MM.1S (cell line): ENCODE results near the gene VEZF1.

Source experiments
- DNase-seq: peaks from one replicate; pipeline ENCODE4 v3.0.0-alpha.2; 2015
- H2AFZ ChIP-seq: fragments of 300-600 bp; sonication (generic); 2 replicates; pipeline ENCODE4 v1.6.0; 2016; ENCODE audit warnings: antibody characterized with exemption, low read length
- H3F3A ChIP-seq: fragments of 300-600 bp; sonication (generic); 2 replicates; pipeline ENCODE4 v1.6.1; 2016; ENCODE audit warnings: mild to moderate bottlenecking, antibody characterized with exemption, low read length, moderate library complexity, mixed read lengths; ENCODE audit not compliant: insufficient read depth
- H3K27ac ChIP-seq: fragments of 300-600 bp; sonication (generic); 2 replicates; pipeline ENCODE4 v1.5.1; 2016; ENCODE audit warnings: mild to moderate bottlenecking, low read length
- H3K27me3 ChIP-seq: fragments of 300-600 bp; sonication (generic); replicated peaks from 2 replicates; pipeline ENCODE4 v1.6.0; 2016; ENCODE audit warnings: low read length; ENCODE audit not compliant: insufficient read depth
- H3K36me3 ChIP-seq: fragments of 300-600 bp; sonication (generic); replicated peaks from 2 replicates; pipeline ENCODE4 v1.6.1; 2016; ENCODE audit warnings: mild to moderate bottlenecking, low read length, mixed read lengths; ENCODE audit not compliant: insufficient read depth
- H3K4me1 ChIP-seq: fragments of 300-600 bp; sonication (generic); 2 replicates; pipeline ENCODE4 v1.6.1; 2016; ENCODE audit warnings: low read length, mixed read lengths
- H3K4me2 ChIP-seq: fragments of 300-600 bp; sonication (generic); 2 replicates; pipeline ENCODE4 v1.6.0; 2016; ENCODE audit warnings: low read depth, low read length
- H3K4me3 ChIP-seq: fragments of 300-600 bp; sonication (generic); 2 replicates; pipeline ENCODE4 v1.5.1; 2016; ENCODE audit warnings: low read length, mixed read lengths
- H3K79me2 ChIP-seq: fragments of 300-600 bp; sonication (generic); 2 replicates; pipeline ENCODE4 v1.6.1; 2016; ENCODE audit warnings: mixed run types, low read length, mixed read lengths
- H3K9ac ChIP-seq: fragments of 300-600 bp; sonication (generic); 2 replicates; pipeline ENCODE4 v1.6.1; 2016; ENCODE audit warnings: low read length, mixed read lengths
- H3K9me2 ChIP-seq: fragments of 300-600 bp; sonication (generic); replicated peaks from 2 replicates; pipeline ENCODE4 v1.6.1; 2016; ENCODE audit warnings: mild to moderate bottlenecking, low read length, mixed read lengths; ENCODE audit not compliant: insufficient read depth
- H3K9me3 ChIP-seq: fragments of 300-600 bp; sonication (generic); replicated peaks from 2 replicates; pipeline ENCODE4 v1.6.1; 2016; ENCODE audit warnings: mild to moderate bottlenecking, low read length, mixed read lengths; ENCODE audit not compliant: insufficient read depth
- H4K20me1 ChIP-seq: fragments of 300-600 bp; sonication (generic); 2 replicates; pipeline ENCODE4 v1.6.1; 2016; ENCODE audit warnings: mild to moderate bottlenecking, low read length, moderate library complexity, mixed read lengths; ENCODE audit not compliant: insufficient read depth
- CTCF ChIP-seq: fragments of 300-600 bp; sonication (generic); IDR thresholded peaks from 2 replicates; pipeline ENCODE4 v1.5.1; 2016; ENCODE audit warnings: antibody characterized with exemption, low read length, mixed read lengths
- EZH2 ChIP-seq: fragments of 300-600 bp; sonication (generic); optimal IDR thresholded peaks from 2 replicates; pipeline ENCODE3; 2017; ENCODE audit warnings: low read depth, mild to moderate bottlenecking, antibody characterized with exemption, low read length, mixed read lengths
- EZH2phosphoT487 ChIP-seq: fragments of 300-600 bp; sonication (generic); IDR thresholded peaks from 2 replicates; pipeline ENCODE4 v1.6.1; 2018; ENCODE audit warnings: antibody characterized with exemption, low read length

Gene VEZF1

GRCh38 chr17:57947369-57947768 lies 40.7 kb downstream of the VEZF1 start:
- Histone ChIP-seq H3K4me3 (peak overlapping the region; percentile 23; the same call in 1 of the 2 replicates), H3K79me2 (no peaks in the 10 kb centered on the region)
- no peak for TF ChIP-seq EZH2
- no peak for TF ChIP-seq EZH2phosphoT487
- TF ChIP-seq CTCF, result no peak

GRCh38 chr17:57946798-57947358 lies 41.2 kb downstream of the VEZF1 start:
- Histone ChIP-seq H3K4me1 (peaks cover 34% of the 10 kb centered on the region), H2AFZ (no peak overlapping the region), H3F3A (peaks cover 34% of the 10 kb centered on the region)

More at GRCh38 chr17:57947369-57947768, 40.7 kb downstream of the VEZF1 start:
- Histone ChIP-seq H3K4me2 (peak overlapping the region; percentile 84), H3K9ac (no peak overlapping the region), H3F3A (peaks cover 34% of the 10 kb centered on the region), H3K9me2 (no peaks in the 10 kb centered on the region), H3K36me3 (no peaks in the 10 kb centered on the region), H3K27me3 (peaks cover 38% of the 10 kb centered on the region), H3K4me1 (peaks cover 33% of the 10 kb centered on the region), H3K27ac (no peak overlapping the region; the same call in 1 of the 2 replicates), H4K20me1 (no peaks in the 10 kb centered on the region), H3K9me3 (no peaks in the 10 kb centered on the region), H2AFZ (no peak overlapping the region)
- no peak for DNase-seq

GRCh38 chr17:57945996-57946797 lies 41.9 kb downstream of the VEZF1 start:
- no peak overlapping the region for H3K9ac ChIP-seq
- DNase-seq, result peak; percentile 46
- H4K20me1 ChIP-seq, result no peaks in the 10 kb centered on the region
- H3K9me3 ChIP-seq, result no peaks in the 10 kb centered on the region
- H2AFZ ChIP-seq, result no peak overlapping the region
- peaks cover 36% of the 10 kb centered on the region for H3F3A ChIP-seq
- H3K4me3 ChIP-seq, result peak overlapping the region; percentile 42
- no peaks in the 10 kb centered on the region for H3K36me3 ChIP-seq
- H3K4me1 ChIP-seq, result peaks cover 41% of the 10 kb centered on the region
- no peaks in the 10 kb centered on the region for H3K9me2 ChIP-seq
- peaks cover 32% of the 10 kb centered on the region for H3K27me3 ChIP-seq
- peak overlapping the region; percentile 35; the same call in 1 of the 2 replicates for H3K27ac ChIP-seq
- no peak for TF ChIP-seq CTCF
- no peak for TF ChIP-seq EZH2
- no peak for TF ChIP-seq EZH2phosphoT487
- H3K4me2 ChIP-seq, result peak overlapping the region; percentile 84
- H3K79me2 ChIP-seq, result no peaks in the 10 kb centered on the region

More at GRCh38 chr17:57946798-57947358, 41.2 kb downstream of the VEZF1 start:
- Histone ChIP-seq H3K27me3 (peaks cover 37% of the 10 kb centered on the region), H3K36me3 (no peaks in the 10 kb centered on the region), H3K9ac (no peak overlapping the region), H3K9me3 (no peaks in the 10 kb centered on the region), H4K20me1 (no peaks in the 10 kb centered on the region), H3K27ac (peak overlapping the region; percentile 35; the same call in 1 of the 2 replicates), H3K4me2 (peak overlapping the region; percentile 84), H3K79me2 (no peaks in the 10 kb centered on the region), H3K4me3 (peak overlapping the region; percentile 42), H3K9me2 (no peaks in the 10 kb centered on the region)
- DNase-seq, result peak; percentile 93
- TF ChIP-seq EZH2 (no peak), EZH2phosphoT487 (no peak), CTCF (no peak)
